Breast epithelium (tissue), 3 donors: ENCODE data around the gene HOXC10.

ENCODE experiments used
- POLR2A ChIP-seq: fragments of 450-650 bp; IDR thresholded peaks from one replicate; pipeline ENCODE4 v1.6.1; 2016; ENCODE audit warnings: antibody characterized with exemption, mild to moderate bottlenecking, moderate library complexity
- POLR2AphosphoS5 ChIP-seq, 3 donors: sonication (generic); formaldehyde crosslinking; IDR thresholded peaks; one replicate each; pipeline ENCODE4 v1.6.1; 2017; ENCODE audit warnings: antibody characterized with exemption in 3 of 3
- TF ChIP-seq, protein P1 (sequence below), 3 donors: fragments of 450-650 bp; IDR thresholded peaks; one replicate each; pipeline ENCODE4 v1.5.1; 2016 to 2017; ENCODE audit warnings: antibody characterized with exemption in 3 of 3, mild to moderate bottlenecking in 3 of 3, moderate library complexity in 3 of 3

DNA sequence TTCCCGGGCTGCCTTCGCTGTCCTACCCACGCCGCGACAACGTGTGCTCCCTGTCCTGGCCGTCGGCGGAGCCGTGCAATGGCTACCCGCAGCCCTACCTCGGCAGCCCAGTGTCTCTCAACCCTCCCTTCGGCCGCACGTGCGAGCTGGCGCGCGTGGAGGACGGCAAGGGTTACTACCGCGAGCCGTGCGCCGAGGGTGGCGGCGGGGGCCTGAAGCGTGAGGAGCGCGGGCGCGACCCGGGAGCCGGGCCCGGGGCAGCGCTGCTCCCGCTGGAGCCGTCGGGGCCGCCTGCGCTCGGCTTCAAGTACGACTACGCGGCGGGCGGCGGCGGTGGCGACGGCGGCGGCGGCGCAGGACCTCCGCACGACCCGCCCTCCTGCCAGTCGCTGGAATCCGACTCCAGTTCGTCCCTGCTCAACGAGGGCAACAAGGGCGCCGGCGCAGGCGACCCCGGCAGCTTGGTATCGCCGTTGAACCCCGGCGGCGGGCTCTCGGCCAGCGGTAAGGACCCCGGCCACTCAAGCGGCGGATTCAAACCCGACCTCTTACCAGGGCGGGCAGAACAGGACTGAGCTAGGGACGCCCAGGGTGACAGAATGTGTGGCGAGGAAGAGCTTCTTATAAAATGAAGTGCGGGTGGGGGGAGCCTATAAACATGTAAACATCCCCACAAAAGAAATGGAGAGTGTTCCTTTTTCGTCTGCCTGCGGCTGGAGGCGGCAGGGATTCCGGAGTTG is 29.7 kb upstream of the HOXC10 start:
- TF ChIP-seq, protein P1, sequence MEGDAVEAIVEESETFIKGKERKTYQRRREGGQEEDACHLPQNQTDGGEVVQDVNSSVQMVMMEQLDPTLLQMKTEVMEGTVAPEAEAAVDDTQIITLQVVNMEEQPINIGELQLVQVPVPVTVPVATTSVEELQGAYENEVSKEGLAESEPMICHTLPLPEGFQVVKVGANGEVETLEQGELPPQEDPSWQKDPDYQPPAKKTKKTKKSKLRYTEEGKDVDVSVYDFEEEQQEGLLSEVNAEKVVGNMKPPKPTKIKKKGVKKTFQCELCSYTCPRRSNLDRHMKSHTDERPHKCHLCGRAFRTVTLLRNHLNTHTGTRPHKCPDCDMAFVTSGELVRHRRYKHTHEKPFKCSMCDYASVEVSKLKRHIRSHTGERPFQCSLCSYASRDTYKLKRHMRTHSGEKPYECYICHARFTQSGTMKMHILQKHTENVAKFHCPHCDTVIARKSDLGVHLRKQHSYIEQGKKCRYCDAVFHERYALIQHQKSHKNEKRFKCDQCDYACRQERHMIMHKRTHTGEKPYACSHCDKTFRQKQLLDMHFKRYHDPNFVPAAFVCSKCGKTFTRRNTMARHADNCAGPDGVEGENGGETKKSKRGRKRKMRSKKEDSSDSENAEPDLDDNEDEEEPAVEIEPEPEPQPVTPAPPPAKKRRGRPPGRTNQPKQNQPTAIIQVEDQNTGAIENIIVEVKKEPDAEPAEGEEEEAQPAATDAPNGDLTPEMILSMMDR (IDR thresholded peaks at IDR 0.05): no peak
- TF ChIP-seq POLR2A (no peak), POLR2AphosphoS5 (IDR thresholded peaks at IDR 0.05) (no peak)
